Activated CD4-positive, alpha-beta T cell treated with anti-CD3 and anti-CD28 coated beads, Interleukin-2, amount 10 ng/mL, durations not matched to agents 7 days and 5 days (primary cell): ENCODE results near the gene KDF1. TPM values are rescaled to one million over a fixed set of nuclear protein-coding genes. Genes with fewer than 3 reads are reported as not detected.

Experiments
- CTCF ChIA-PET: fragments of 350-600 bp; sonication (Branson Sonifier 250); formaldehyde crosslinking; loops from one replicate; lab custom pipeline; 2021; ENCODE audit warnings: antibody characterized with exemption; lab: Charles Lee
- POLR2A ChIA-PET: fragments of 350-600 bp; sonication (Branson Sonifier 250); formaldehyde crosslinking; loops from one replicate; lab custom pipeline; 2021; ENCODE audit warnings: antibody characterized with exemption; lab: Charles Lee
- DNase-seq: peaks from one replicate; pipeline ENCODE4 v3.0.0-alpha.2; 2020
- H3K27ac Mint-ChIP-seq: one replicate; pipeline ENCODE4 v1.8.0; 2021; ENCODE audit warnings: mild to moderate bottlenecking, moderate library complexity, mixed read lengths
- H3K27me3 Mint-ChIP-seq: one replicate; pipeline ENCODE4 v1.8.0; 2021; ENCODE audit warnings: mixed read lengths
- H3K36me3 Mint-ChIP-seq: one replicate; pipeline ENCODE4 v1.8.0; 2021; ENCODE audit warnings: low read depth, mixed read lengths
- H3K4me1 Mint-ChIP-seq: one replicate; pipeline ENCODE4 v1.8.0; 2021; ENCODE audit warnings: mixed read lengths
- H3K4me3 Mint-ChIP-seq: one replicate; pipeline ENCODE4 v1.8.0; 2021; ENCODE audit warnings: mild to moderate bottlenecking, moderate library complexity, mixed read lengths
- H3K9me3 Mint-ChIP-seq: one replicate; pipeline ENCODE4 v1.8.0; 2021; ENCODE audit warnings: mixed read lengths
- total RNA-seq, 2 experiments: library from RNA; stranded (reverse); gene quantifications; one replicate each; pipeline ENCODE4 v1.2.3, GENCODE V29; 2021

KDF1 gene
- total RNA-seq, 2 experiments from 2014 or later = not detected

DNA sequence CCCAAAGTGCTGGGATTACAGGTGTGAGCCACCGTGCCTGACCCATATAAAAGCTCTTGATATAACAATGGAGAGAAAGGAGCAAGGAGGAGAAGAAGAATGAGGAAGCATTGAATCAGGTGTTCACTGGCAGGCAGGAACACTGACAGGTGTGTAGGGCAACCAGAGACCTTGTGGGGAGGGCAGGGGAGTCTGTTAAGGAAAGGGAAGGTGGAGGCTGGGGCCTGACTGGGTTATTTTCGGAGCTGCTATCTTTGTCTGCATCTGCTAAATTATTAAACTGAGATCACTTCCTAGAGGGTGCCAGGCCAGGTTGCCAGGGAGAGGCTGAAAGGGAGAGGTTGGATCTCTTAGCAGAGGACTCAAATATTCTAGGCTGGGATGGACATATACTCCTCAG, 26.4 kb upstream of the KDF1 start:
- peaks cover 50% of the 10 kb centered on the region for H3K27me3 Mint-ChIP-seq
- no peak overlapping the region for H3K27ac Mint-ChIP-seq
- H3K9me3 Mint-ChIP-seq = no peaks in the 10 kb centered on the region
- DNase-seq = no peak
- H3K4me3 Mint-ChIP-seq = no peak overlapping the region
- ChIA-PET POLR2A (no interaction called here), CTCF (interaction anchor here (0.9 to 1.2 kb wide), 4 partner anchors 10 to 20 kb away, joined by 3 read pairs; no protein-coding TSS in a partner anchor)
- peaks cover 5% of the 10 kb centered on the region for H3K4me1 Mint-ChIP-seq
- H3K36me3 Mint-ChIP-seq = no peaks in the 10 kb centered on the region

DNA sequence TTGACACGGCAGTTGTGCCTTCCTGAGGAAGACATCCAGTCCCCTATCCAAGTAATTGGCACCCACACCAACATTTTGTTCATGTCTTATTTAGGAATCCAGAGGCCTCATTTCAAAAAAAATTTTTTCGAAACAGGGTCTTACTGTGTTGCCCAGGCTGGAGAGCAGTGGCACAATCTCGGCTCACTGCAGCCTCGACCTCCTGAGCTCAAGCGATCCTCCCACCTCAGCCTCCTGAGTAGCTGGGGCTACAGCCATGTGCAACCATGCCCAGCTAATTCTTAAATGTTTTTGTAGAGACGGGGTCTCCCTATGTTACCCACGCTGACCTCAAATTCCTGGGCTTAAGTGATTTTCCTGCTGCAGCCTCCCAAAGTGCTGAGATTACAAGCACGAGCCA, 24.0 kb upstream of the KDF1 start:
- ChIA-PET CTCF (no interaction called here), POLR2A (no interaction called here)
- Mint-ChIP-seq H3K4me1 (no peaks in the 10 kb centered on the region), H3K4me3 (no peak overlapping the region), H3K36me3 (no peaks in the 10 kb centered on the region), H3K27ac (no peak overlapping the region), H3K9me3 (no peaks in the 10 kb centered on the region), H3K27me3 (peaks cover 30% of the 10 kb centered on the region)
- no peak for DNase-seq

DNA sequence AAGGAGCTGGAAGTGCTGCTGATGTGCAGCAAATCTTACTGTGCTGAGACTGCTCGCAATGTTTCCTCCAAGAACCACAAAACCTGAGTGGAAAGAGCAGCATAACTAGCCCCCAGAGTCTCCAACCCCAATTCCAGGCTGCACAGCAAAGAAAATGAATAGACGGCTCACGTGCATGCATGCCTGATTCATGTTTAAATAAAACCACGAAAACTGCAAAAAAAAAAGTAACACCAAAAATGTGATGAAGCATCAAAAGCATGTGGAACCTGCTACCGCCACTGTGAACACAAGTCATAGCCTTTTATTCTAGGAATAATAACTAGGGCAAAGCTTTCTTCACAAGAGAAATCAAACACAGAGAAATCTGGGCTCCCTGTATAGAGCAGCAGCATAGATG, 23.6 kb upstream of the KDF1 start:
- ChIA-PET POLR2A (no interaction called here), CTCF (no interaction called here)
- Mint-ChIP-seq H3K9me3 (no peaks in the 10 kb centered on the region), H3K36me3 (no peaks in the 10 kb centered on the region), H3K27me3 (peaks cover 30% of the 10 kb centered on the region), H3K27ac (no peak overlapping the region), H3K4me1 (no peaks in the 10 kb centered on the region), H3K4me3 (no peak overlapping the region)
- DNase-seq = no peak

DNA sequence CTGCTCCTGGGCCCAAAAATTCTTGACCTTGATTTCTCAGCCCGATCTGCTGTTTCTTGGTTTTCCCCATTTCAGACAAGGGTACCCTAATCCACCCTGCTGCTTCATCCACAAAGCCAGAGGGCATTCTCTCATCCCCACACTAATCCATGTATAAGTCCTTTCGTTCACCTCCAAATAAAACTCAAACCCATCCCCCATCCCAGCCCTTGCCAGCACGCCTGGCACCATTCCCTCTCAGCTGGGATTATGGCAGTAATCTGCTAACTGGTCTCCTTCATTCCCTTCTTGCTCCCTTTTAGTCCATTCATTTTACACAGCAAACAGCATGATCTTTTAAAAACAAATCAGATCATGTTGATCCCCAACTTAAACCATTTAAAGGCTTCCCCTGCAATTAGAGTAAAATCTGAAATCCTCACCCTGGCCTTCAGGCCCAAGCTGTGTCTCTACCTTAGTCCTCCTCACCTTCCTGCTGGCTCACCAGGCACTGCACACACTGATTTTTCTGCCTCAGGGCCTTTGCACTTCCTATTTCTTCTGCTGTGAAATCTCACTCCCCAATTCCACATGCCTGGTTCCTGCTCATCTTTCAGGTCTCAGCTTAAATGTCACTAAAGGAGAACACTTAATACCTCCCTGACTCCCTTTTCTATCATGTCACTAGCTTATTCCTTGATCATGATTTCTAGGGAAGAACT, 21.0 kb upstream of the KDF1 start:
- H3K27me3 Mint-ChIP-seq = peaks cover 18% of the 10 kb centered on the region
- no peaks in the 10 kb centered on the region for H3K36me3 Mint-ChIP-seq
- no peak for DNase-seq
- H3K27ac Mint-ChIP-seq = no peak overlapping the region
- ChIA-PET POLR2A (no interaction called here), CTCF (interaction anchor here (0.6 to 2.1 kb wide), 3 partner anchors 10 to 31 kb away, joined by 3 to 8 read pairs (median 3); partner anchors contain the start of gene TENT5B)
- H3K4me1 Mint-ChIP-seq = no peaks in the 10 kb centered on the region
- no peaks in the 10 kb centered on the region for H3K9me3 Mint-ChIP-seq
- no peak overlapping the region for H3K4me3 Mint-ChIP-seq

DNA sequence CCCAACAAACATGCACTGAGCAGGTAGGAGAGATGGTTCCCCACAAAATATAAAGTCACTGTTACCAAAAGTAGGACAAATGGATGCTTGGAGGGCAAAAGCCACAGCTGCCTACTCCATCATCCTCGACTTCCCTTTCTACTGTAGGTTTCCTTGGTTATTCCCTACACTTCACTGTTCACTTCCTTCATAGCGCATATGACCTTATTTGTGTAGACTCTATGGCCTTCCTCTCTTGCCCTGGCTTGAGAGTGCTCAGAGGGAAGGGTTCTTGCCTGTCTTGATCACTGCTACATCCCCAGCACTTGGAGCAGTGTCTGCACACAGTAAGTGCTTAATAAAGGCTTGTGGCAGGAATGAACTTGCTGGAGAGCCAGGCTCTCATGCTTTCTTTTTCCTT, 18.6 kb upstream of the KDF1 start:
- DNase-seq = no peak

DNA sequence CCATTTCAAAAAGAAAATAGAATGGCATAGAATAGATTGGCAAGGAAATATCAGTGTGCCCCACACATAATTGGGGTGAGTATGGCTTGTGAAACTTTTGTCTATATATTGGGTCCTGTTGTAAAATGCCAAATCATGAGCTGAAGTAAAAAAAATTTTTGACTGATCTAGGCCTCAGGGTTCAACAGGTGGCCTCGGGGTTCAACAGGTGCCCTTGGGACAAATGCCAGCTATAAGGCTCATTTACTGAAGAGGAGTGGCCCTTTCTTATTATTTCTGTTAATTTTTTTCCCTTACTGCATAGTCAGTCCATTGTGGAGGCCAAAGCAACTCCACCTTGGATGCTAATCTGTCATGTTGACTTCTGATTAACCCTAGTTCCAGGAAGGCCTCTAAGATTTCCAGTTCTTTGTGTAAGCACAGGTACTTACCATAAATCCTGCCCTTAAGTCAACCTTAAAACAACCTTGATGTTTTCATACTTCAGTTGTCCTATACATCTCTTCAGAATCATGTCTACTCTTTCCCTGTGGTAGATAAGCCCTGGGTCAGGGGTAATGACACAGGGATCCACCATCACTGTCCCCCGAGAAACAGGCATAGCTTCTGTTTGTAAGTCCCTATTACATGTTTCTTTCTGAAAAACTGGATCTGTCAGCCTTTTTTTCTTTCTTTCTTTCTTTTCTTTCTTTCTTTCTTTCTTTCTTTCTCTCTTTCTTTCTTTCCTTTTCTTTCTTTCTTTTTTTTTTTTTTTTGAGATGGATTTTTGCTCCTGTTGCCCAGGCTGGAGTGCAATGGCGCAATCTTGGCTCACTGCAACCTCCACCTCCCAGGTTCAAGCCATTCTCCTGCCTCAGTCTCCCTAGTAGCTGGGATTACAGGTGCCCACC, 16.6 kb upstream of the KDF1 start:
- no peak overlapping the region for H3K4me3 Mint-ChIP-seq
- ChIA-PET CTCF (no interaction called here), POLR2A (no interaction called here)

More for the DNA sequence above, 18.6 kb upstream of the KDF1 start:
- Mint-ChIP-seq H3K27me3 (peaks cover 6% of the 10 kb centered on the region), H3K36me3 (no peaks in the 10 kb centered on the region), H3K4me1 (no peaks in the 10 kb centered on the region), H3K9me3 (no peaks in the 10 kb centered on the region), H3K4me3 (no peak overlapping the region), H3K27ac (no peak overlapping the region)
- CTCF ChIA-PET = interaction anchor here (1.1 kb wide), 1 partner anchor 133 kb away, joined by 6 read pairs; no protein-coding TSS in a partner anchor
- POLR2A ChIA-PET = no interaction called here

DNA sequence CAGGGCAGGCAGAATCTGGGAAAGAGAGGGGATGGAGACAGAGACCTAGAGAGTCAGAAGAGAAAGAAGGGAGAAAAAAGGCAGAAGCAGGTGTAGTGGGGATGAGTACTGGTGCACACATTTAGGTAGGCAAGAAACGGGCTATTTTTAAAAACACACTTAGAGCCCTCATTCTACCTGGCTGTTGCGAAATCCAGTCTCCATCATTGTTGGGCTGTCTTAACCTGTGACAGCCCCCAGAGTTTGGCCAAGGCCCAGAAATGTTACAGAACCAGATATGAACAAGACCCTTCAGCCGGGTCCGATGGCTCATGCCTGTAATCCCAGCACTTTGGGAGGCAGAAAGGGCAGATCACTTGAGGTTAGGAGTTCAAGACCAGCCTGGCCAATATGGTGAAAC, 12.6 kb upstream of the KDF1 start:
- H3K27ac Mint-ChIP-seq = no peak overlapping the region
- H3K4me1 Mint-ChIP-seq = peaks cover 9% of the 10 kb centered on the region
- no peak overlapping the region for H3K4me3 Mint-ChIP-seq
- no peaks in the 10 kb centered on the region for H3K9me3 Mint-ChIP-seq
- H3K36me3 Mint-ChIP-seq = no peaks in the 10 kb centered on the region
- no peak for DNase-seq
- ChIA-PET POLR2A (no interaction called here), CTCF (no interaction called here)
- H3K27me3 Mint-ChIP-seq = peaks cover 3% of the 10 kb centered on the region

More for the DNA sequence above, 16.6 kb upstream of the KDF1 start:
- no peak for DNase-seq
- H3K27me3 Mint-ChIP-seq = no peaks in the 10 kb centered on the region
- peaks cover 9% of the 10 kb centered on the region for H3K4me1 Mint-ChIP-seq
- H3K9me3 Mint-ChIP-seq = no peaks in the 10 kb centered on the region
- no peak overlapping the region for H3K27ac Mint-ChIP-seq
- no peaks in the 10 kb centered on the region for H3K36me3 Mint-ChIP-seq

DNA sequence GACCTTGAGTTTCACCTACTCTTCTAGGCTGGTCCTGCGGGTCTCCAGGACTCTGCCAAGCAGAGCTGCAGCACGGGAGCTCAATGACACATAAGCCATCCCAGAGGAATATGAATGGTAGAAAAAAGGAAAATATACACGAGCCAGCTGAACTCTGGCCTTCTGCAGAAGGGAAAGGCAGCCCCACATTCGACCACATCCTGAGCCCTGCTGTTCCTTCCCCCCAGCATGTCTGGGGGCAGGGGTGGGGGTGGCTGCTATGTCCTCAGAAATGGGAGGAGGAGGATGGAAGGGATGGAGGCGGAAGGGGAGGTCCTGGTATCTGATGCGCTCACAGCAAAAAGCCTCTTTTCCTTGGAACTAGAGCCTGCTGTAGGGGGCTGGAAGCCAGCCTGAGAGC, 12.1 kb upstream of the KDF1 start:
- Mint-ChIP-seq H3K4me3 (no peak overlapping the region), H3K27me3 (peaks cover 3% of the 10 kb centered on the region), H3K27ac (no peak overlapping the region), H3K4me1 (peaks cover 9% of the 10 kb centered on the region), H3K36me3 (no peaks in the 10 kb centered on the region), H3K9me3 (no peaks in the 10 kb centered on the region)
- ChIA-PET CTCF (no interaction called here), POLR2A (no interaction called here)
- DNase-seq = no peak

DNA sequence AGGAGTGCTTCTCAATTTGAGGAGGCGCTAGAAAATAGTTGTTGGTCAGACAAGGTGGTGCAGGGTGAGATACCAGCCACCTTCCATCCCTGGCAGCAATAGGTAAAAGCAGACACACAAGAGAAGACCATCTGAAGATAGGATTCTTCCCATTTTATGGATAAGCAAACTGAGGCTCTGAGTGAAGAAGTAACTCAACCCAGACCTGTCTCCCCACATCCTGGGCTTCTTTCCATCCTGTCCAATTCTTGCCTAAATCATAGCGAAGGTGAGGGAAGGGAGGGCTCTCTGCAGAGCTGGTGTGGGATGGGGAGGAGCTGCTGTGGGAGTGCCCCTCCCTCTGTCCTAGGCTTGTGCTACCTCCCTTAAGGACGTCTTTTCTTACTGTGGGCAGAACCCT, 11.3 kb upstream of the KDF1 start:
- Mint-ChIP-seq H3K4me3 (no peak overlapping the region), H3K27me3 (peaks cover 6% of the 10 kb centered on the region), H3K36me3 (no peaks in the 10 kb centered on the region), H3K9me3 (no peaks in the 10 kb centered on the region), H3K27ac (no peak overlapping the region), H3K4me1 (peaks cover 9% of the 10 kb centered on the region)
- DNase-seq = no peak
- POLR2A ChIA-PET = no interaction called here
- CTCF ChIA-PET = no interaction called here

DNA sequence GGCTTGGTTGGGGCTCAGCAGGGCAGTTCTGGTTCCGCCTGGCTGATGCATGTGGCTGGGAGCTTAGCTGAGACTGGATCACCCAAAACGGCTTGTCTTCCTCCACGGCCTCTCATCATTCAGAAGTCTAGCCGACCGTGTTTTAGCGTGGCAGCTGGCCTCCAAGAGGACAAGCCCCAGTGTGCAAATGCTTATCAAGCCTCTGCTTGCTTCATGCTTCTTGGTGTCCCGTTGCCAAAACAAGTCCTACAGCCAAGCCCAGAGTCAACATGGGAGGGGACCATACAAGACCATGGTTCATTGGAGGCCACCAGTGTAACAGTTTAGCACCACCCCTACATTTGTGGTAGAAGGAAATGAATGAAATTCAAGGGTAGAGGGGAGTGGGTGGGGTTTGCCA, 10.5 kb upstream of the KDF1 start:
- Mint-ChIP-seq H3K36me3 (no peaks in the 10 kb centered on the region), H3K27ac (no peak overlapping the region), H3K4me3 (no peak overlapping the region), H3K27me3 (peaks cover 8% of the 10 kb centered on the region), H3K4me1 (peaks cover 9% of the 10 kb centered on the region), H3K9me3 (no peaks in the 10 kb centered on the region)
- ChIA-PET POLR2A (no interaction called here), CTCF (interaction anchor here (0.6 kb wide), 1 partner anchor 10 kb away, joined by 3 read pairs; no protein-coding TSS in a partner anchor)
- DNase-seq = no peak

DNA sequence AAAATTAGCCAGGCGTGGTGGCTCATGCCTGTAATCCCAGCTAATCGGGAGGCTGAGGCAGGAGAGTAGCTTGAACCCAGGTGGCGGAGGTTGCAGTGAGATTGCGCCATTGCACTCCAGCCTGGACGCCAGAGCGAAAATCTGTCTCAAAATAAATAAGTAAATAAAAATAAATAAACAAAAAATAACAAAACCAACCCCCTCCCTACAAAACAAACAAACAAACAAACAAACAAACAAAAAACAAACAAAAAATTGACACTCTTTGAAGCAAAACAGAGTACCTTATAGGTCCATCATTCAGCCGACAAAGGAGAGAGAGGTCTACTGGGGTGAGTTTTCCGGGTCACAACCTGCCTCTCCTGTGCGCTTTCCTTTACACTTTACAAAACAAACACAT, 5.4 kb upstream of the KDF1 start:
- Mint-ChIP-seq H3K27me3 (peaks cover 37% of the 10 kb centered on the region), H3K4me1 (peaks cover 1% of the 10 kb centered on the region), H3K9me3 (no peaks in the 10 kb centered on the region), H3K27ac (no peak overlapping the region), H3K4me3 (no peak overlapping the region), H3K36me3 (peaks cover 1% of the 10 kb centered on the region)
- DNase-seq = no peak
- POLR2A ChIA-PET = no interaction called here
- CTCF ChIA-PET = no interaction called here

DNA sequence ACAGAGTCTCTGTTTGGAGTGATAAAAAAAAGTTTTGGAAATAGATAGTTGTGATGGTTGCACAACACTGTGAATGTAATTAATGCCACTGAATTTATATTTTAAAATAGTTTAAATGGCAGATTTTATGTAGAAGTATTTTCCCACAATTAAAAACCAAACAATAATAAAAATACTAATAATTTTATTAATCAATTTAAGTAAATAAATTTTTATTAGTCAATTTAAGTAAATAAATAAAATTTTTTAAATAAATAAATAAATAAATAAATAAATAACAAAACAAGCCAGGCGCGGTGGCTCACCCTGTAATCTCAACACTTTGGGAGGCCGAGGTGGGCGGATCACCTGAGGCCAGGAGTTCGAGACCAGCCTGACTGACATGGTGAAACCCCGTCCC, 4.9 kb upstream of the KDF1 start:
- DNase-seq = no peak
- no peaks in the 10 kb centered on the region for H3K9me3 Mint-ChIP-seq
- H3K4me1 Mint-ChIP-seq = peaks cover 4% of the 10 kb centered on the region
- peaks cover 38% of the 10 kb centered on the region for H3K27me3 Mint-ChIP-seq
- ChIA-PET POLR2A (no interaction called here), CTCF (no interaction called here)
- peaks cover 3% of the 10 kb centered on the region for H3K36me3 Mint-ChIP-seq
- H3K4me3 Mint-ChIP-seq = no peak overlapping the region
- no peak overlapping the region for H3K27ac Mint-ChIP-seq

DNA sequence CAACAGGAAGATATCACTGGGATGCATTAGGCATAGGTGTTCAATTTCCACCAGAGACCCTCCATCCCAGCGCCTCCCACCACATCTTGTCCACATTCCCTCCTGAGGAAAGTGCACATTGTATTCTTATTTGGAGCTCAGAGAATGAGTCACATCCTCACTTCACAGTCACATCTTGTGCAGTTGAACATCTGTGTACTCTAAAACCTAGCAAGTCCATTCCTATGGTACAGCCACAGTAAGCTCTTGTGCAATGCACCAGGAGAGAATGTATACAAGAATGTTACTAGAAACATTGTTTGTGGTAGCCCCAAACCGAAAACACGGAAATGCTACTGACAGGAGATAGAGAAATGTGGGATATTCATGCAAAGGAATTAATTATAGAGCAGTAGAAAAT, 1.6 kb upstream of the KDF1 start:
- CTCF ChIA-PET = no interaction called here
- Mint-ChIP-seq H3K36me3 (peaks cover 3% of the 10 kb centered on the region), H3K9me3 (no peaks in the 10 kb centered on the region), H3K27me3 (peaks cover 57% of the 10 kb centered on the region), H3K27ac (no peak overlapping the region), H3K4me1 (peaks cover 9% of the 10 kb centered on the region), H3K4me3 (no peak overlapping the region)
- POLR2A ChIA-PET = interaction anchor here (0.7 kb wide), 1 partner anchor 8 kb away, joined by 3 read pairs; no protein-coding TSS in a partner anchor
- DNase-seq = no peak
